Stimulated activated CD4-positive, alpha-beta T cell treated with anti-CD3 and anti-CD28 coated beads, Interleukin-4, amount 100 ng/mL, for 24 hours (primary cell): Measurements from ENCODE around the gene SUN2.
"Not testable (repeated sequence)": the region's sequence is repeated elsewhere in the genome, so short reads cannot be mapped to it uniquely, and the experiment has no call there.

Experiments used
- DNase-seq: peaks from one replicate; pipeline ENCODE4 v3.0.0-alpha.2; 2020

The SUN2 gene, protein sequence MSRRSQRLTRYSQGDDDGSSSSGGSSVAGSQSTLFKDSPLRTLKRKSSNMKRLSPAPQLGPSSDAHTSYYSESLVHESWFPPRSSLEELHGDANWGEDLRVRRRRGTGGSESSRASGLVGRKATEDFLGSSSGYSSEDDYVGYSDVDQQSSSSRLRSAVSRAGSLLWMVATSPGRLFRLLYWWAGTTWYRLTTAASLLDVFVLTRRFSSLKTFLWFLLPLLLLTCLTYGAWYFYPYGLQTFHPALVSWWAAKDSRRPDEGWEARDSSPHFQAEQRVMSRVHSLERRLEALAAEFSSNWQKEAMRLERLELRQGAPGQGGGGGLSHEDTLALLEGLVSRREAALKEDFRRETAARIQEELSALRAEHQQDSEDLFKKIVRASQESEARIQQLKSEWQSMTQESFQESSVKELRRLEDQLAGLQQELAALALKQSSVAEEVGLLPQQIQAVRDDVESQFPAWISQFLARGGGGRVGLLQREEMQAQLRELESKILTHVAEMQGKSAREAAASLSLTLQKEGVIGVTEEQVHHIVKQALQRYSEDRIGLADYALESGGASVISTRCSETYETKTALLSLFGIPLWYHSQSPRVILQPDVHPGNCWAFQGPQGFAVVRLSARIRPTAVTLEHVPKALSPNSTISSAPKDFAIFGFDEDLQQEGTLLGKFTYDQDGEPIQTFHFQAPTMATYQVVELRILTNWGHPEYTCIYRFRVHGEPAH

DNA sequence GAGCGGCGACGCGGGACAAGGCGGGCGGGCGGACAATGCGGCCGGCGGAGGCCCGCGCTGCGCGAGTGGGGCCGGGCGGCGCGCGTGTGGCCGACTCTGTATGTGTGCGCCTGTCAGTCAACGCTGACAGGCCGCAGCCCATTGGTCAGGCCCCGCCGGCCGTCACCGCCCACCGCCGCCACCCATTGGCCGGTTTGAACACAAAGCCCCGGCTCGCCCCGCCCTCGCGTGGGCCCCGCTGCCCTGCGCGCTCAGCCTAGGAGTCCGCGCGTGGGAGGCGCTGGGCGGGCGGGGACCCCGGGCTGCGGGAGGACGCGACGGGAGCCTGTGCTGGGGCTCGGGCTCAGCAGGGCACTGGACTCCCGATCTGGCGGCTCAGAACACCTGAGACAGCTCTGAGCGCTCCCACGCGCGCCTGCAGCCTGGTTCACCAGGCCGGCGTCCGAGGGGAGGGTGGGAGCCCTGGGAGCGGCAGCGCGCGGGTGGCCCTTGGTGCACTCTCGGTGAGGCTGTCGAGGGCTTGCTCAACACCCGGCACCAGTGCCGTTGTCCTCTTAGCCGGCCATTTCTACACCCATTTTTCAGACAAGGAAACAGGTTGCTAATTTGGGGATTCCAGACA is at the start of gene SUN2:
TSS of gene SUN2 (minus strand) at position 88 of the 622 bp plus-strand sequence. CDS start 3,370 bp downstream, outside the sequence.
- DNase-seq: peak; percentile 94

DNA sequence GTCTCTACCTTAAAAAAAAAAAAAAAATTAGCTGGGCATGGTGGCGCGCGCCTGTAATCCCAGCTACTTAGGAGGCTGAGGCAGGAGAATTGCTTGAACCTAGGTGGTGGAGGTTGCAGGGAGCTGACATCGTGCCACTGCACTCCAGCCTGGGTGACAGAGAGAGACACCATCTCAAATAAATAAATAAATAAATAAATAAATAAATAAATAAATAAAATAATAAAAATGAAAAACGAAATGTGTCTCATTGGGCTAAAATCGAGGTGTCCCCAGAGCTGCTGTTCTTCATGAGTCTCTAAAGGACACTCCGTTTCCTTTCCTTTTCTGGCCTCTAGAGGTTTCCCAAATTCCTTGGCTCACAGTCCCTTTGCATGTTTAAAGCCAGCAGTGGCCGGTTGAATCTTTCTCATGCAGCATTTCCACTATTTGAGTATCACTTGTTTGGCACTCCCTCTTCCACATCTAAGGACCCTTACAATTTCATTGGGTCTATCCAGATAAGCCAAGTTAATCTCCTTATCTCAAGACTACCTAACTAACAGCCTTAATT is 49.3 kb upstream of the SUN2 start:
- DNase-seq: not testable (repeated sequence)

DNA sequence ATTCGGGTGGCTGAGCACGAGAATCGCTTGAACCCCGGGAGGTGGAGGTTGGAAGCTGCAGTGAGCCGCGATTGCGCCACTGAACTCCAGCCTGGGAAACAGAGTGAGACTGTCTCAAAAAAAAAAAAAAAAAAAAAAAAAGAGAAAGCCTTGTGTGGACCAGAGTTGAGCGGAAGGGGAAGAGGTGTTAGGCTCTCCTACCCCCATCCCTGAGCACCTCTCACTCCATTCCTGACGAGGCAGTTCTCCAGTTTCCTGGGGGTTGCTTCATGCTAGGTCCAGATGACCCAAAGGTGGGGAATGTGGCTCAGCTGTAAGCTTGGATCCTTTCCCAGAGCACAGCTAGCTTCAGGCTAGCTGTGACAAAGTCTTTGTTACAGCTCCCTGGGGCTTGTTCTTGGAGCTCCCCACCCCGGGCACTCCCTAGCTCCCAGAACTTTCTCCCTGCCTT is 46.9 kb upstream of the SUN2 start:
- DNase-seq: no peak

DNA sequence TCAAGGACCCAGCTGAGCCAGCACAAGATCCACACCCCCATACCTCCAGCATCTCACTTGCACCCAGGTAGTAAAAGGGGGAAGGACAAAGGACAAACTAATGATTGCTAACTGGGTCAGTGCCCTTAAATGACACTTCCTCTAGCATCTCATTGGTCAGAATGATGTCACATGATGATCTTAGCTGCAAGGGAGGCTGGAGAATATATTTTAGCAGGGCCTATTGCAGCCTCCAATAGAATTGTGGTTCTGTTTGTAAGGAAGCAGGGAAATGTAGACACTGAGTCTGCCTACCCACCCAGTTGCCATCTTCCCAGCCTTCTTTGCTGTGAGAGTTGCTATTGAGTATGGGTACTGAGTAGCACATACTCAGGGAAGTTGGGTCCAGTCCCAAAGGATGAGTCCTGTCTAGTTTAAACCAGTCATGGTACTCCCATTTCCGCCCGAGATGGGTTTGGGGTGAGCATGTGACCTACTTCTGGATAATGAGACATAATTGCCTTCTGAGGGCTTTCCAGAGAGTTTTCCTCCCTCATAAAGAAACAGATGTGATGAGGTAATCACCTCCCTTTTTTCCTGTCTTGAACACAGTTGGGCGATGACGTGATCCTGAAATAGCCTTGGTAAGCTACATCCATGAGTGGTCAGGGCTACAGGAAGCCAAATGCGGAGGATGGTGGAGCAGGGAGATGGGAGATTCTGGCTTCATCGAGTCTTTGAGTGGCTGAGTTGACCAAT is 43.6 kb upstream of the SUN2 start:
- no peak for DNase-seq

DNA sequence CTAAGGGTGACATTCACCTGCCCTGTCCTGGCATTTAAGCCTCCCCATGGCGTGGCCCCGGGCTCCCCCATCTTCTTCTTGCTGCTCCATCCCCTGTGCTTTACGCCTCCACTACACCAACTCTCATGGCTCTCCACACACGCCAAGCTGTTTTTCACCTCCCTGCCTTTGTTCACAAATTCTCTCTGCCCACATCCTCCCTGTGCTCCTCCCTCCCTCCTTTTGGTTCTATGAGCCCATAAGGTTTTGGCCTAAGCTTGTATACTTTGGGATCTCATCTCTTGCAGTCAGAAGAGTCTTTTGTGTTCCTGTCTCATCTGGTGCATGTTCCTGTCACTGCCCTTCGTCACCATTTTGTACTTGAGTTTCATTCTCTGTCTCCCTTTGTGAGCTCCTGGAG is 42.7 kb upstream of the SUN2 start:
- DNase-seq: no peak

DNA sequence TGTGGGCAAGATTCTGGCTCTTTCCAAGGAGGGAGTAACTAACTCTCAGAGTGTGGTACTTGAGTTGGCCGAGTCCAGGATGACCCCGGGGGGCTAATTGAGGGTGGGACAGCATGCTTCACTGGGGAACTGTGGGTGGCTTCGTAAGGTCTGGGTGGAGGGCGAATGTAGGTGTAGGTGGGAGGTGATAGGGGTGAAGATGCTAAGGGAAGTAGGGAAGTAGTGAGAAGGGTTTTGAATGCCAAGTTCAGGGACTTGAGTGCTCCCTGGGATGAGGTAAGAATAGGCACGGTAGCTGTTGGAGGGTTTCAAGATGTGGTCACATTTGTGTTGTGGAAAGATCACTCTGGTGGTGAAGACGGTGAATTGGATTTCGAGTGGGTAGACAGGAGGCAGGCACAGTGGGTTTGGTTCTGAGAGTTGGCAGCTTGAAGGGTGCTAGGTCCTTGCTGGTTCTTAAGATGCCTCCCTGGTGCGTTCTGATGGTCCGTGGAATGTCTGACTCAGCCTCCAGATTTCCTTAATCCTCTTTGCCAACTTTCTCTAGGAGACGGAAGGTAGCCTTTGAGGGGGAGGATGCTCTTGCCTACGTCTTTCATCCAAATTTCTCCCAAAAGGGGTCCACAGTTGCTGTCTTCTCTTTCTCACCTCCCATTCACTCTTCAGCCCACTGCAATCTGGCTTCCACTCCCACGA is 40.6 kb upstream of the SUN2 start:
- no peak for DNase-seq

DNA sequence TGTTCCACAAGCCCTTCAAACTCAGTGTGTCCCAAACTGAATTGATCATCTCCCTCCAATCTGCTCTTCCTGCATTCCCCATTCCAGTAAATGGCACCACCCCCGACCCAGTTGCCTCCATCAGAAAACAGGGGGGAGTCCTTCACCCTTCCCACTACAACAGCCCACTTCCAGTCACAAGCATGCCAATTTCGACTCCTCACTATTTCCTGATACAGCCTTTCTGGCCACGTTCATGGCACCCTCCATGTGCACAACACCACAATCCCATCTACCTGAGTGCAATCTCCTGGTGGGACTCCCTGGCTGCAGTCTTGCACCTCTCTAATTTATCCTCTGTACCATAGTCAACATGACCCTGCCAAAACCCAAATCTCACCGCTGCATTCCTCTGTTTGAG is 39.8 kb upstream of the SUN2 start:
- no peak for DNase-seq

DNA sequence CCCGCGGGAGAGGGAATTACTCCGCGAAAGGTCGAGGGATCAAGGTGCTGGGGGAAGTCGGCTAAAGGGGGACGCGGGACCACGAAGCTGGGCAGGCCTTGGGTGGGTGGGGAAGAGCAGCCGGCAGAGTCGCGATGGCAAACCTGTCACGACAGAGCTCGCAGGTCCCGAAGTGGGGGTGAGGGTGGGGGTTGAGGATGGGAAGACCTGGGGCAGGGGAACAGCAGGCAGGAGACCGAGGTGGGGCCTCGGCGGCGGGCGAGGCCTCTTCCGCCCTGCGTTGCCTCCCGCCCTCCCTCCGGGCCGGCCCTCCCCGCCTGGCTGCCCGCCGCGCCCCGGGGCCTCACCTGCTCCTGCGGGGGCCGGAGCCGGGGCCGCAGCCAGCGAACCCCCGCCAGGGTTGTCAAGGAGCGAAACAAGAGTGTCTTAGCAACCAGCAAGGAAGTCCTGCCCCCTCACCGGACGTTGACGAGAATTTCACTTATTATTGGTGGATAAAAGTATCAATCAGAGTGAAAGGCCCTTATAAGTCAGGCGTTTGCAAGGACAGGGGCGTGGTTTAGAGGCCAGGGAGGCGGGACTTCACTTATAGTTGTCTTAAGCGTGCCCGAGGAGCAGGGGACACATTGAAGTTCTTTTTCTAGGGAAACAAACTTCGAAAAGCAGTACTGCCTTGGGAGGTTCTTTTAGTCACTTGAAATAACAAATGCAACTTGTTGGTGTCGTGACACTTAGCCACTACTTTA is 38.1 kb upstream of the SUN2 start, which contains the start of gene DNAL4:
TSS of gene DNAL4 (minus strand) at position 423 of the 746 bp plus-strand sequence. CDS start 11,412 bp downstream, outside the sequence.
- DNase-seq: peak; percentile 95

DNA sequence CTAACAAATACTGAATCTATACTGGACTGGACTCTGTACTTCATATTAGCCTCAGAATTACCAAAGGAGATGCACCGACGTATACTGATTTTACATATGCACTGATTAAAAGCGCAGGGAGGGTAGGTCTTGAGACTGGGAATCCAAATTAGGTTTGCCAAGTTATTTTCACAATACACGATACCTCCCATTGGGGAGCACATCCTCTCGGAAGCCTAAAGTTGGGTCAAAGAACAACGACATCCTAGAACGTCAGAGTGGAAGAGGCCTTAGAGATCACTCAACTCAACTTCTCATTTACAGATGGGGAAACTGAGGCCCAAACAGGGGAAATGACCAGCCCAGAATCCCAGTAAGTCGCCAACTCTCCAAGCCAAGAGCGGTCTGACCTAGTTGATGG is 37.5 kb upstream of the SUN2 start:
- DNase-seq: no peak

DNA sequence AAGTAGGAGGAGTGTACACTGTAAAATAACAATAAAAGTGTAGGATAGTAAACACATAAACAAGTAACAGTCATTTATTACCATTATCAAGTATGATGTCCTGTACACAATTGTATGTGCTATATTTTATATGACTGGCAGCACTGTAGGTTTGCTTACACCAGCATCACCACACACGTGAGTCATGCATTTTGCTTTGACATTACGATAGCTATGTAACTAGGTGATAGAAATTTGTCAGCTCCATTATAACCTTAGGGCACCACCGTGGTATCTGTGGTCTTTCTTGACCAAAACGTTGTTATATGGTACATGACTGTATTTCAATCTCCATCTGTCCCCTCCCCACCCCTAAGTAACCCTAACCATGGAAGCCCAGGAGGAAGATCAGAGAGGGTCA is 37.0 kb upstream of the SUN2 start:
- no peak for DNase-seq

DNA sequence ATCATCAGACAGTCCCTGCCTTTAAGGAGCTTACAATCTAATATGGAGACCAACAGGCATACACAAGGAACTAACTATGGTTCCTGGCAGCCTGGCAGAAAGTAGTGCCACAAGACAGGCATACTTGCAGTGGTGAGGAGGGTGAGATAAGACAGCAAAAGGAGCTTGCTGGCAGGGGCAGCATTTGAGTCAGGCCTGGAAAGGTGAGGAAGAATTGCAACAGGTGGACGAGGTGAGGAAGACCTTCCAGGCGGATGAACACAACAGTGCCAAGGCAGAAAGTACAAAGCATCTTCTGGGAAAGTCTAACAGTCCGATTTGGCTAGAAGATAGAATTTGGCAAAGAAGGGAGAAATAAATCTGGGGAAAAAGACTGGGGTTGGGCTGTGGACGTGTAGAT is 33.8 kb upstream of the SUN2 start:
- DNase-seq: no peak

DNA sequence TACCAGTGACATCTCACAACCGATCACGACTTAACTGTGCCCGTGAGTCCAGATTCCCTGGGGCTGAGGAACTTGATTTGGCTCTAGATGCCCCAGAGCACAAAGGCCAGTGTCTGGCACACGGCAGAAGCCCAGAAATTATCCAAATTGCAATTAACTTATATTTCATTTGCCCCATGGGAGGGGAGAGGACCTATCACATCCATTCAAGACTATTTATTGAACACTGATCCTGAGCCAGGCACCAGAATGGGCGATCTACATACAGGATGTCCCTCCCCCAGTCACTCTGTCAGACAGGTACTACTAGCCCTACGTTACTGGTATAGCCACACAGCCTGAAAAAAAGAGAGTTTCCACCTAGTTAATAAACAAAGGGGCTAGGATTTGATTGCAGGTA is 33.0 kb upstream of the SUN2 start:
- DNase-seq: no peak

DNA sequence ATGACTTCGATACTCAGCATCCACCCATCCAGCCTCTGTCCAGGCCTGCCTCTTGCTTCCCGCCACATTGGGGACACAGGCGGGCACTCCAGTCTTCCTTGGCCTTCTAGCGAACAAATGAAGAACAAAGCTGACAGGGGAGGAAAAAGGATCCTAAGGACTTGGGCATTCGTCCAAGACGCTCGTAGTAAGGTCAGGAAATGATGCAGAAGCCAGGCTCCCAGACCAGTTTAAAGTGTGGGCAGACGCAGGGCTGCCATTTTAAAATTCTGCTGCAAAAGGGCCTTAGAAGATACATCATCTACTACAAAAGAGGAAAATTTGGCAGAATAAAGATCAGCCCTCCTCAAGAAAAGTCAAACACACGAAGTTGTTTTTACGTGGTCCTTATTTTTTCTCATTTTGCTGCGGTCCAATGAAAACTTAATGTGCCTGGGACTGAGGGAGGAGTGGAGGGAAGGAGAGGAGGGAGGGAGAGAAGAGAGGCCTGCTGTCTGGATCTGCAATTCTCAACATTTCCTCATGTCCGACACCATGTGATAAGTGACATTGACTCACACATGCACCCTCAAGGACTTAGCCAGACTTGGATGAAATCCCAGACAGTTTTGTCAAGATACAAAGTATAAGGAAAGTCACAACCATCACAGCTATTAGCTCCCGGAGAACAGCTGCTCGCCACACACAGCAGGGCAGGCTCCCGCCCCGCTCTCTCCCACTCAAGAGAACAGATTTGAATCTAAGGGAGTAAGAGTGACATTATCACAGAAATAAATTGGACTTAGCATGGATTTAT is 32.4 kb upstream of the SUN2 start:
- DNase-seq: no peak

DNA sequence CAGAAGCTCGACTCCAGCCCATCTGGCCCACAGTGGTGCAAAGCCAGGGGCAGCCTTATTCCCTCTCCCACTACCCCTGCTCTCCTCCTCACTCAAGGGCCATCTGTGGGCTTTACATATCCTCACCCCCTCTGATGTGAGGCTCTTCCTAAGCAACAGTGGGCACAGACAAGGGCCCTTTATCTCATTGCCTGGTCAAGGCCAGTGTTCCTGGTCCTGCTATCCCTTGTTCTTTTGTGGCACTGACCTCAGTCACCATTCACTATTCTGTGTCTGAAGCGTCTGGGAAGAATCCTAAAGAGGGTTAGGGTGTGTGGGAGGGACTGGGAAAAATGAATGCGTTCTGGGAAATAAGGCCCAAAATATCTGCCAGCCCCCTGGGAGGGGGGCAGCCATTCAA is 30.8 kb upstream of the SUN2 start:
- no peak for DNase-seq

DNA sequence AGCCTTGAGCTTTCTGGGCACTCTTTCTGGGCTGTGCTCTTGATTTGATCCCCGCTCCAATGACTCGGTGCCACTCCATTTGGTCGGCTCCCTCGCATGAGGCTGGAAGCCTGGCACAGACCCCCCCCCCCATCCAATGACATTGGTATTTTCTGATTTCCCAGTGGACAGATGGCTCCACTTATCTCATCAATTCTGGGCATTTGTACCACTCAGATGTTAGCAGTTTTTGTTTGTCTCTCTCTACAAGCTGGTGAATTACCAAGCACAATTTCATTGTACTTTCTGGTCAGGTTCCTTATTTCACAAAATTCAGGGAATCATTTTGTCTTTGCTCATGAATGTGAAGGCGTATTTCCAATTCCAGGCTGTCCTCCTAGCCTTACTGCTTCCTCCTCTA is 29.1 kb upstream of the SUN2 start:
- DNase-seq: no peak

DNA sequence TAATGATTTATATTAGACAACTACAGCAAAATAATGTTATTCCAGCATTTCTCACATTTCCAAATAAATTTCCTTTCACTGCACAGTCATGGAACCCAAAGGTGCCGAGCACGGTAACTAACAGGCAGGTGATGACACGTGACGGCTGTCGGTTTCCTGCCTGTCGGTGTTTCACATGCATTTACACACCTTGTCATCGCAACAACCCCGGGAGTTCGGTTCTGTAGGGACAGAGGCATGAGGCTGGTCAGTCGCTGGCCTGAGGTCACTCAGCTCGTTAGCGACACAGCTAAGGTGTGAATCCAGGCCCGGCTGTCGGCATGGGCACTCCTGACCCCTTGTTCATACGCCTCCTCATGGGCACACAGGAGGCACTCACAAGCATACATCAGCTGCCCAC is 28.2 kb upstream of the SUN2 start:
- DNase-seq: no peak

DNA sequence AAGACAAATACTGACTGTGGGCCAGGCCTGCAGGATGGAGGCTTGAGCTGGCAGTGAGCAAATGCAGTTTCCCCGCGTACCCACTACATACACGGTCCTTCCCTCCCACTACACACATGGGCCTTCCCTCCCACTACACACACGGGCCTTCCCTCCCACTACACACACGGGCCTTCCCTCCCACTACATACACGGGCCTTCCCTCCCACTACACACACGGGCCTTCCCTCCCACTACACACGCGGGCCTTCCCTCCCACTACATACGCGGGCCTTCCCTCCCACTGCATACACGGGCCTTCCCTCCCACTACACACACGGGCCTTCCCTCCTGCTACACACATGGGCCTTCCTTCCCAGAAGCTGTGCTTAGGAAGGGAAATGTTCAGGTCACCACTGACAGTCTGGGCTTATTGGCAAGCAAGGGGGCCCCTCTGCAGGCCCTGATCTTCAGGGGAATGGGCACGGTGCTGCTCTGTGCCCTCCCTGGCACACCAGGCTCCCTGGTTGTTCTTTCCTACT is 27.4 kb upstream of the SUN2 start:
- DNase-seq: no peak

DNA sequence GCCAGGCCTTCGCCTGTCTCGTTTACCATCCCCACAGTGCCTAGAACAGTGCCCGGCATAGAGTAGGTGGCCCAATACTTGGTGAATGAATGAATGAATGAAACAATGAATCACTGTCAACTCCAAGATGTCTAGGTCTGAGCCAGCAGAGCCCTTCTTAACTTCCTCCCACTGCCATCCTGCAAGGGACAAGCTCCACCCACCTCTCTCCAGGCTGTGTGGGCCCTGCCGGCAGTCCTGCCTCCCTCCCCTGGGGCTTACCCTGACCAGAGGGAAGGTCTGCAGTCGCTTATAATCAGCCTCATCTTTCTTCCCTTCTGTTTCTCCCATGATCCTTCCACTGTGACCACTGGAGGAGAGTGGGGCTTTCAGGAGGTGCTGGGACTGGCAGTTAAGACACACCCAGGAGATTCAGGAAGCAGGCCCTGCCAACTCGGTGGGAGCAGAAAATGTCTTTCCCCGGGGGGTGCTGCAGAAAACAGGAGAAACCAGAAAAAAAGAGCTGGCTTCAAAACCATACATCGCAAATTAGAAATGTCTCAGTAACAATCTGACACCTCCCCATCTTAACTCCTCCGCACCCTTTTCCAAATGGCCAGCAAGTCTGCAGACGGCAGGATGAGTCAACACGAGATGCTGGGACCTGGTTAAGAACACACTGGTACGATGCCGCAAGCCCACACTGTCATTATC is 26.8 kb upstream of the SUN2 start:
- no peak for DNase-seq

DNA sequence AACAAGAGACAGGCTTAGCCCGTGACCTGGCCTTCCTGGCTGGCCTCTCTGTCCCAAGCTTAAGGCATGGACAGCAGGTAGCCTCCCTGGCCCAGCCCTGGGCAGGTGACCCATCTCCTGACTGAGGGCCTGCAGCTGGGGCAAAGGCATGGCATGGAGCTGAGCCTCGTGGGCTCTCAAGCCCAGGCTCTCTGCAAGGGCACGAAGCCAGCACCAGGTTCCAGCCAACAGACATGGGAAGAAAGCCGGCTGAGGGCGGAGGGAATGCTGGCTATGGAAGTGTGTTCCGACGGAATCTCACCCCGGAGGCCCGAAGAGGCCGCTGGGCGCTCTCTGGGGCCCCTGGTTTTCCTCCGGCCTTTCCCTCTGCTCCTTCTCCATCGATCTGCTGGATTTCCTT is 25.2 kb upstream of the SUN2 start:
- no peak for DNase-seq
